K562 (cell line): ENCODE results near the gene TMEM41B. TPM values are rescaled to one million over a fixed set of nuclear protein-coding genes. Genes with fewer than 3 reads are reported as not detected.

Experiments
- ATAC-seq: fragments of 200-7000 bp; cut with Tn5 transposase; 3 replicates; pipeline ENCODE4 v1.9.1; 2020; ENCODE audit warnings: moderate library complexity
- BruUV-seq: library from RNA; stranded (reverse); fragments of 400-500 nt; replicated peaks from 2 replicates; lab custom pipeline; 2021; lab: Mats Ljungman, UMichigan
- CTCF ChIA-PET: fragments of 300-600 bp; formaldehyde crosslinking; extraction: SDS; loops from one replicate; lab custom pipeline; 2021; ENCODE audit warnings: low intra/inter-chr PET ratio; lab: Yijun Ruan, JAX
- POLR2A ChIA-PET: fragments of 300-600, 350-650 bp; sonication (Branson Sonifier 250); formaldehyde crosslinking; extraction: SDS; loops from one replicate; lab custom pipeline; 2021; ENCODE audit warnings: antibody characterized with exemption, inconsistent platforms; lab: Yijun Ruan, JAX
- DNase-seq, 4 experiments: peaks; one replicate each; pipeline versions ENCODE4 v3.0.0 to v3.0.0-alpha.2; 2011 to 2018; ENCODE audit warnings: low spot score in 3 of 4, mixed read lengths in 3 of 4; ENCODE audit errors: extremely low read depth in 1 of 4
- FAIRE-seq: peaks from 2 replicates; lab custom pipeline; 2011; peaks lifted over from hg19 to GRCh38; lab: Jason Lieb, UNC
- H2AFZ ChIP-seq: 2 replicates; pipeline ENCODE4 v1.6.0; 2011; ENCODE audit warnings: low read depth, low read length, control low read depth, inconsistent platforms
- H3K27ac ChIP-seq: fragments of 200-600 bp; 3 replicates; pipeline ENCODE4 v1.8.0; 2011; ENCODE audit warnings: low read depth, mild to moderate bottlenecking, control low read depth, inconsistent platforms, low read length, moderate library complexity, mixed read lengths; ENCODE audit errors: extremely low read depth
- H3K27me3 ChIP-seq, 2 experiments: fragments of 300-600 bp in 1 of 2; 2 replicates in 1 of 2; 3 replicates in 1 of 2; pipeline versions ENCODE4 v1.6.0 to v1.8.0; 2011; ENCODE audit warnings: inconsistent platforms in 2 of 2, low read length in 2 of 2, mild to moderate bottlenecking in 1 of 2, mixed read lengths in 1 of 2, moderate library complexity in 1 of 2; ENCODE audit not compliant: control insufficient read depth in 2 of 2, insufficient read depth in 2 of 2
- H3K36me3 ChIP-seq: fragments of 300-600 bp; 3 replicates; pipeline ENCODE4 v1.8.0; 2011; ENCODE audit warnings: mild to moderate bottlenecking, low read length, inconsistent platforms; ENCODE audit not compliant: control insufficient read depth, insufficient read depth
- H3K4me1 ChIP-seq, 2 experiments: fragments of 200-600 bp in 1 of 2; replicated peaks in 1 of 2; 2 replicates in 1 of 2; 3 replicates in 1 of 2; pipeline versions ENCODE4 v1.5.1 to v1.8.0; 2011; ENCODE audit warnings: inconsistent platforms in 2 of 2, low read length in 2 of 2, mild to moderate bottlenecking in 1 of 2, mixed read lengths in 1 of 2, moderate library complexity in 1 of 2; ENCODE audit not compliant: control insufficient read depth in 2 of 2, insufficient read depth in 2 of 2
- H3K4me2 ChIP-seq: 2 replicates; pipeline ENCODE4 v1.6.1; 2011; ENCODE audit warnings: low read length, control low read depth, inconsistent platforms, mixed read lengths; ENCODE audit not compliant: insufficient read depth
- H3K4me3 ChIP-seq: fragments of 200-600 bp; sonication (generic), shearing (Covaris generic); 2 replicates; pipeline ENCODE4 v1.5.1; 2016; ENCODE audit warnings: control low read depth, inconsistent platforms
- H3K79me2 ChIP-seq: fragments of 200-600 bp; 3 replicates; pipeline ENCODE4 v1.8.0; 2011; ENCODE audit warnings: low read length, inconsistent platforms; ENCODE audit not compliant: control insufficient read depth, insufficient read depth
- H3K9ac ChIP-seq, 2 experiments: 2 replicates each; pipeline versions ENCODE4 v1.6.0 to v1.6.1; 2011; ENCODE audit warnings: low read depth in 2 of 2, low read length in 2 of 2, control low read depth in 1 of 2, inconsistent platforms in 1 of 2, mild to moderate bottlenecking in 1 of 2, mixed read lengths in 1 of 2; ENCODE audit not compliant: insufficient read depth in 1 of 2
- H3K9me1 ChIP-seq: one replicate; pipeline ENCODE4 v1.6.0; 2011; ENCODE audit warnings: inconsistent platforms, mild to moderate bottlenecking, low read length, moderate library complexity; ENCODE audit not compliant: control insufficient read depth, insufficient read depth
- H3K9me3 ChIP-seq: replicated peaks from 2 replicates; pipeline ENCODE4 v1.5.1; 2011; ENCODE audit warnings: low read depth, low read length, inconsistent platforms; ENCODE audit not compliant: control insufficient read depth, insufficient read depth
- H4K20me1 ChIP-seq: replicated peaks from 2 replicates; pipeline ENCODE4 v1.6.1; 2011; ENCODE audit warnings: low read length, inconsistent platforms, mixed read lengths; ENCODE audit not compliant: control insufficient read depth, insufficient read depth
- CAMTA2 ChIP-seq: fragments of 250-450 bp; sonication (Bioruptor Pico); conservative IDR thresholded peaks from 2 replicates; pipeline ENCODE4 v1.5.1; 2022
- CBX5 ChIP-seq: IDR thresholded peaks from 2 replicates; pipeline ENCODE4 v1.6.1; 2014; ENCODE audit warnings: low read depth, borderline replicate concordance
- CEBPG ChIP-seq, 3 experiments: fragments of 200-800 bp in 1 of 3; sonication (Bioruptor generic) in 1 of 3; sonication (generic) in 1 of 3; formaldehyde crosslinking in 1 of 3; IDR thresholded peaks in 2 of 3; conservative IDR thresholded peaks in 1 of 3; 2 replicates each; pipeline versions ENCODE4 v1.6.1 to v1.8.0; 2016 to 2022; ENCODE audit warnings: missing compliant biosample characterization in 2 of 3, missing genetic modification characterization in 2 of 3, mild to moderate bottlenecking in 1 of 3, missing genetic modification reagents in 1 of 3
- ELK1 ChIP-seq: sonication (generic); formaldehyde crosslinking; IDR thresholded peaks from 2 replicates; pipeline ENCODE4 v1.8.1; 2022; ENCODE audit warnings: missing genetic modification reagents
- ETV1 ChIP-seq: fragments of 450-650 bp; conservative IDR thresholded peaks from 2 replicates; pipeline ENCODE4 v1.6.1; 2016; ENCODE audit warnings: missing genetic modification characterization, control low read depth, low read depth, missing compliant biosample characterization
- HNRNPUL1 ChIP-seq: fragments of 200-400 bp; formaldehyde crosslinking; IDR thresholded peaks from 2 replicates; pipeline ENCODE4 v1.6.1; 2017; ENCODE audit warnings: low read length
- MEIS2 ChIP-seq: fragments of 450-650 bp; IDR thresholded peaks from 2 replicates; pipeline ENCODE4 v1.6.1; 2014; ENCODE audit warnings: mild to moderate bottlenecking; ENCODE audit not compliant: partially characterized antibody
- PBX2 ChIP-seq, 2 experiments: IDR thresholded peaks in 1 of 2; conservative IDR thresholded peaks in 1 of 2; 2 replicates each; pipeline ENCODE4 v1.6.1; 2016; ENCODE audit warnings: low read depth in 2 of 2, mild to moderate bottlenecking in 1 of 2, missing compliant biosample characterization in 1 of 2, missing genetic modification characterization in 1 of 2, moderate library complexity in 1 of 2
- SAFB ChIP-seq: fragments of 200-400 bp; formaldehyde crosslinking; IDR thresholded peaks from 2 replicates; pipeline ENCODE4 v1.6.1; 2017; ENCODE audit warnings: low read depth, low read length, borderline replicate concordance
- ZNF707 ChIP-seq: fragments of 250-450 bp; sonication (Bioruptor Pico); conservative IDR thresholded peaks from 2 replicates; pipeline ENCODE4 v1.8.0; 2022; ENCODE audit warnings: inconsistent platforms, mild to moderate bottlenecking, moderate library complexity
- WGBS: fragments of 100-300 bp; shearing (Covaris generic); methylation state at CpG from one replicate; pipeline ENCODE4 v1.1.6; 2016; ENCODE audit warnings: low coverage, mixed read lengths; ENCODE audit not compliant: insufficient coverage; ENCODE audit errors: missing lambda C conversion rate; 5-methylcytosine and 5-hydroxymethylcytosine counted together
- in situ Hi-C: fragments of 300-500 bp; cut with MboI; formaldehyde crosslinking; loops from 4 replicates; pipeline ENCODE4 v1.15.0; 2018; ENCODE audit warnings: inconsistent platforms, mixed read lengths
- intact Hi-C: fragments of 100-400 bp; cut with micrococcal nuclease; formaldehyde crosslinking; loops from 2 replicates; pipeline ENCODE4 v1.14.2; 2022
- polyA plus RNA-seq, 8 experiments: library from polyadenylated mRNA; depleted of rRNA in 4 of 8; stranded (reverse) in 5 of 8; unstranded in 3 of 8; fragments of >200 nt; fragmentation: Nextera tagmentation in 2 of 8; fragmentation: Illumina TruSeq in 1 of 8; extraction: Ambion mirVana in 2 of 8; extraction: Trizol in 1 of 8; gene quantifications; 2 replicates each; pipeline versions ENCODE4 v1.2.1 to v1.2.3, GENCODE V29; 2011 to 2014; ENCODE audit warnings: inconsistent platforms in 1 of 8, missing spikeins in 1 of 8
- total RNA-seq, 7 experiments: library from RNA; depleted of rRNA in 6 of 7; stranded (reverse); fragments of >200 nt in 6 of 7; fragmentation: Illumina TruSeq in 2 of 7; extraction: Trizol in 2 of 7; gene quantifications; 2 replicates each; pipeline versions ENCODE4 v1.2.1 to v1.2.3, GENCODE V29; 2011 to 2021; ENCODE audit warnings: low replicate concordance in 1 of 7

The TMEM41B gene
- total and polyA plus RNA-seq, 9 of the 15 experiments (the other 6 are each of a cell fraction or from before 2014, with no cell fraction given) = 17.1 to 89.6 (median 48.7) TPM

GRCh38 chr11:9274499-9275258, 39.7 kb downstream of the TMEM41B start (continued):
- TF ChIP-seq SAFB = no peak
- TF ChIP-seq CAMTA2 = no peak

- H3K9ac ChIP-seq = no peak overlapping the region
- BruUV-seq = no TSS peak
- no peaks in the 10 kb centered on the region for H3K4me1 ChIP-seq
- H3K4me3 ChIP-seq = no peak overlapping the region
- ATAC-seq (peak; percentile 10; the same call in 2 of the 3 replicates), FAIRE-seq (no peak), DNase-seq (no peak)
- H3K27me3 ChIP-seq = no peaks in the 10 kb centered on the region
- no peaks in the 10 kb centered on the region for H3K36me3 ChIP-seq
- no peaks in the 10 kb centered on the region for H4K20me1 ChIP-seq
- no peaks in the 10 kb centered on the region for H3K79me2 ChIP-seq
- H3K9me3 ChIP-seq = no peaks in the 10 kb centered on the region
- no peak overlapping the region for H2AFZ ChIP-seq
- H3K27ac ChIP-seq = no peak overlapping the region
- H3K9me1 ChIP-seq = no peaks in the 10 kb centered on the region
- intact Hi-C loops (loop anchor here (10.0 kb wide), 1 partner anchor 231 kb away; no protein-coding TSS in a partner anchor), in situ Hi-C loops (no loop called here)
- H3K4me2 ChIP-seq = no peak overlapping the region
- ChIA-PET POLR2A (interaction anchor here (0.5 to 2.0 kb wide), 4 partner anchors 9 to 36 kb away, joined by 4 to 12 read pairs (median 6); partner anchors contain the start of gene DENND5A), CTCF (no interaction called here)
- WGBS = 50% methylated on average over 15 of the region's 15 CpGs
- TF ChIP-seq CEBPG (CRISPR knock-in tag; IDR thresholded peaks at IDR 0.05) (peak; percentile 55; the same call in 1 of the 2 replicates), CEBPG (tag; conservative IDR thresholded peaks at IDR 0.05 in 1 of 2, IDR thresholded peaks at IDR 0.05 in 1 of 2) (peak in 1 of 2 experiments; percentile 75; a peak in 2 of 4 replicates), ZNF707 (CRISPR knock-in tag) (no peak), ETV1 (tag) (no peak), ELK1 (CRISPR knock-in tag) (no peak), MEIS2 (peak; percentile 56), PBX2 (CRISPR knock-in tag; IDR thresholded peaks at IDR 0.05; ENCODE audit: low read depth) (no peak), PBX2 (tag; conservative IDR thresholded peaks at IDR 0.05; ENCODE audit: low read depth) (peak; percentile 56; the same call in 1 of the 2 replicates), CBX5 (no peak), HNRNPUL1 (no peak)
Observed at GRCh38 chr11:9273376-9274336, 40.7 kb downstream of the TMEM41B start.
